ENCODE measurements around the gene NLRC5.
"Not testable (repeated sequence)": the region's sequence is repeated elsewhere in the genome, so short reads cannot be mapped to it uniquely, and the experiment has no call there.

DNA sequence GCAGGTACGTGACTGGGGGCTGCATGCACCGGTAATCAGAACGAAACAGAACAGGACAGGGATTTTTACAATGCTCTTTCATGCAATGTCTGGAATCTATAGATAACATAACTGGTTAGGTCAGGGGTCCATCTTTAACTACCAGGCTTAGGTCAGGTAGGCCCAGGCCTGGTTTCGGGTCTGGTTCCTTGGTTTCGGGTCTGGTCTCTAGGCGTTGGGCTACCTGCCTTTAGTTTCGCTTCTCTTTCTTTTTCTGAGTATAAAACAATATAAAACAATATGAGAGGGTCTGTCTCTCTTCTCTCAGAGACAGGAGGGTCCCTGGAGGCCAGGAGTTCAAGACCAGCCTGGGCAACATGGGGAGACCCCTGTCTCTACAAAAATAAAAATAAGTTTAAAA, 15.5 kb upstream of the NLRC5 start:
- TF ChIP-seq, protein P1, sequence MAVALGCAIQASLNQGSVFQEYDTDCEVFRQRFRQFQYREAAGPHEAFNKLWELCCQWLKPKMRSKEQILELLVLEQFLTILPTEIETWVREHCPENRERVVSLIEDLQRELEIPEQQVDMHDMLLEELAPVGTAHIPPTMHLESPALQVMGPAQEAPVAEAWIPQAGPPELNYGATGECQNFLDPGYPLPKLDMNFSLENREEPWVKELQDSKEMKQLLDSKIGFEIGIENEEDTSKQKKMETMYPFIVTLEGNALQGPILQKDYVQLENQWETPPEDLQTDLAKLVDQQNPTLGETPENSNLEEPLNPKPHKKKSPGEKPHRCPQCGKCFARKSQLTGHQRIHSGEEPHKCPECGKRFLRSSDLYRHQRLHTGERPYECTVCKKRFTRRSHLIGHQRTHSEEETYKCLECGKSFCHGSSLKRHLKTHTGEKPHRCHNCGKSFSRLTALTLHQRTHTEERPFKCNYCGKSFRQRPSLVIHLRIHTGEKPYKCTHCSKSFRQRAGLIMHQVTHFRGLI (tag by site-specific recombination; IDR thresholded peaks at IDR 0.05), result not testable (repeated sequence)
- TF ChIP-seq, protein P2, sequence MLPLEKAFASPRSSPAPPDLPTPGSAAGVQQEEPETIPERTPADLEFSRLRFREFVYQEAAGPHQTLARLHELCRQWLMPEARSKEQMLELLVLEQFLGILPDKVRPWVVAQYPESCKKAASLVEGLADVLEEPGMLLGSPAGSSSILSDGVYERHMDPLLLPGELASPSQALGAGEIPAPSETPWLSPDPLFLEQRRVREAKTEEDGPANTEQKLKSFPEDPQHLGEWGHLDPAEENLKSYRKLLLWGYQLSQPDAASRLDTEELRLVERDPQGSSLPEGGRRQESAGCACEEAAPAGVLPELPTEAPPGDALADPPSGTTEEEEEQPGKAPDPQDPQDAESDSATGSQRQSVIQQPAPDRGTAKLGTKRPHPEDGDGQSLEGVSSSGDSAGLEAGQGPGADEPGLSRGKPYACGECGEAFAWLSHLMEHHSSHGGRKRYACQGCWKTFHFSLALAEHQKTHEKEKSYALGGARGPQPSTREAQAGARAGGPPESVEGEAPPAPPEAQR (tag by site-specific recombination; IDR thresholded peaks at IDR 0.05), result not testable (repeated sequence)
- TF ChIP-seq, protein P3, sequence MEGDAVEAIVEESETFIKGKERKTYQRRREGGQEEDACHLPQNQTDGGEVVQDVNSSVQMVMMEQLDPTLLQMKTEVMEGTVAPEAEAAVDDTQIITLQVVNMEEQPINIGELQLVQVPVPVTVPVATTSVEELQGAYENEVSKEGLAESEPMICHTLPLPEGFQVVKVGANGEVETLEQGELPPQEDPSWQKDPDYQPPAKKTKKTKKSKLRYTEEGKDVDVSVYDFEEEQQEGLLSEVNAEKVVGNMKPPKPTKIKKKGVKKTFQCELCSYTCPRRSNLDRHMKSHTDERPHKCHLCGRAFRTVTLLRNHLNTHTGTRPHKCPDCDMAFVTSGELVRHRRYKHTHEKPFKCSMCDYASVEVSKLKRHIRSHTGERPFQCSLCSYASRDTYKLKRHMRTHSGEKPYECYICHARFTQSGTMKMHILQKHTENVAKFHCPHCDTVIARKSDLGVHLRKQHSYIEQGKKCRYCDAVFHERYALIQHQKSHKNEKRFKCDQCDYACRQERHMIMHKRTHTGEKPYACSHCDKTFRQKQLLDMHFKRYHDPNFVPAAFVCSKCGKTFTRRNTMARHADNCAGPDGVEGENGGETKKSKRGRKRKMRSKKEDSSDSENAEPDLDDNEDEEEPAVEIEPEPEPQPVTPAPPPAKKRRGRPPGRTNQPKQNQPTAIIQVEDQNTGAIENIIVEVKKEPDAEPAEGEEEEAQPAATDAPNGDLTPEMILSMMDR (tag by site-specific recombination; IDR thresholded peaks at IDR 0.05), result not testable (repeated sequence)
